Endometrial microvascular endothelial cells (primary cell): ENCODE results near the gene DSCAML1. TPM values are rescaled to one million over a fixed set of nuclear protein-coding genes. Genes with fewer than 3 reads are reported as not detected.

Experiments
- in situ Hi-C: cut with HindIII; loops from 2 replicates; pipeline ENCODE4 v1.10.0; 2017; ENCODE audit warnings: low sequenced_read_pairs, low pct_unique_long_range_greater_than_20kb; ENCODE audit errors: inconsistent ontology term
- total RNA-seq: library from RNA; depleted of rRNA; stranded (reverse); fragments of >200 nt; gene quantifications from one replicate; pipeline ENCODE4 v1.2.3, GENCODE V29; 2015; ENCODE audit errors: inconsistent ontology term

The DSCAML1 gene
- total RNA-seq, 1 donor from 2014 or later: not detected

GRCh38 chr11:117634756-117635603 lies 162.0 kb downstream of the DSCAML1 start:
- in situ Hi-C loops: no loop called here

DNA sequence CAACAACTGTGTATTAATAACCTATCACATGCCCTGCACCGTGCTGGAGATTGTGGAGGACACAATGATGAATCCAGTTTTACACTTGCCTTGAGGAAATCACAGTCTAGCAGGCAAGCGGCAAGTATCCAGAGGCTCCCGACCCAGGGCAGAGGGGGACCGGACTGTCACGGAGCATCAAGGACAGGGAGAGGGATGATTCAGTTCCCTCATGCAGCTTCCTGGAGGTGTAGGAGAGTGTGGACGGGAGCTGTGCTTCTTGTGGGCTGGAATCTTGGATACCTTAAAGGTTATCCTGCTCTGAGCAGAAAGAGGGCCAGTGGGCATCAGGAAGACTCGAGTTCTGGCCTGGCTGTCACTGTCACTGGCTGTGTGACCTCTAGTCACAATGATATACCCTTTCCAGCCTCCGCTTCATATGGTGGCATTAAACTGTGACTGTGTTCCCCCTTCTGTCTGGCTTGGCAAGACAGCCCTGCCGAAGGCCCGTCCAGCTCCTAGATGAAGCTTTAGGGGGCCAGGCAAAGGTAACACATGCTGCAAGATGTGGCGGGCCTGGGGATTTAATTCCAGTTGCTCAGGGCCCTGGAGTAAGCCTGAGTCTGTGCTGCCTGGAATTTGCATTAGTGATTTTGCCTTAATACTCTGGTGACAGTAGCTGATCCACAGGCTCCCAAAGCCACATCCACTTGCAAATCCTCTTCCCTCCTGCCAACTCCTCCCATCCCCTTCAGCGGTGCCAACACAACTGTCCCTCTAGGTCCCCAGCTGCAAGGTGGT lies 162.8 kb downstream of the DSCAML1 start:
- in situ Hi-C loops: no loop called here

DNA sequence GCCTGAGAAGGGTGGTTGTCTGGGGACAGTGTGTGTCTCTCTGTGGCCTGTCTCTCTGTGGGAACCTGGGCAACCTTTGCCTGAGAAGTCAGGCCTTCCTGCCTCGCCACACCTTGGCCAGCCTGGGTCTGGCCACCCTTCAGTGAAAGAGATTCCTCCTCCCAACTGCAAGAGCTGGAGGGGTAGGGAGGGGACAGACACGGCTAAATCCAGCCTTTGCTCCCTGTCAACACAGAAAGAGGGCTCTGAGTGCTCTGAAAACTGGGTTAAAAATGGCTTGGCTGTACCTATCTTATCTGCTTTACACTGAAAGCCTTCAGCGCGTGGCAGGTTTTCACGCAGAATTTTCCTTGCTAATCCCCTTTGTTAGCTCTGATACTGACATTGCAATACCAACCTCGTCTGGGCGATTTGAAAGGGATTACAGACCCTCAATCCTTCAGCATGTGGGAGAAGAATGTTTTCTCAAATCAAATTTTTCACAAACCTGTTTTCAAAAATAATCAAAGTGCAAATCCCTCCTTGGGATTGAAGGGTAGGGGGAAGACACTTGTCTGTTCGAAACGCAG lies 163.7 kb downstream of the DSCAML1 start:
- in situ Hi-C loops: no loop called here

DNA sequence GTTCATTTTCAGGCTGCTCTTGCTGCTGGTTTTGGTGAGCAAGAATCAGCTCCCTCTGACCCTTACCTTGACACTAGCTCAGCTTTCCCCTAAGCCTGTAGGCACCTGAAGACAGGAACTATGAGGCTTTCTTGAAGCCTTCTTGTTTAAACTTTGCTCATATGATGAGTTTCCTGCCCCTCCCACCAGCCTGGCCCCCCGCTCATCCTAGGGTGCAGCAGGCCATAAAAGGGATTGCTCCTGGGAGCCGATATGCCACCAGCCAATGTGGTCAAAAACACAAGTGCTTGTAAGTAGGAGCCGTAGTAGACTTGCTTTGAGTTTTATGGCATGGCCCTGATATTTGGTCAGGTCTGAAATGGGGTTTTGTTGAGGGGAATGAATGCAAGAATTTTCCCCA lies 164.7 kb downstream of the DSCAML1 start:
- in situ Hi-C loops: no loop called here

- in situ Hi-C loops: no loop called here
Measured at GRCh38 chr11:117631336-117632140, 165.5 kb downstream of the DSCAML1 start.

DNA sequence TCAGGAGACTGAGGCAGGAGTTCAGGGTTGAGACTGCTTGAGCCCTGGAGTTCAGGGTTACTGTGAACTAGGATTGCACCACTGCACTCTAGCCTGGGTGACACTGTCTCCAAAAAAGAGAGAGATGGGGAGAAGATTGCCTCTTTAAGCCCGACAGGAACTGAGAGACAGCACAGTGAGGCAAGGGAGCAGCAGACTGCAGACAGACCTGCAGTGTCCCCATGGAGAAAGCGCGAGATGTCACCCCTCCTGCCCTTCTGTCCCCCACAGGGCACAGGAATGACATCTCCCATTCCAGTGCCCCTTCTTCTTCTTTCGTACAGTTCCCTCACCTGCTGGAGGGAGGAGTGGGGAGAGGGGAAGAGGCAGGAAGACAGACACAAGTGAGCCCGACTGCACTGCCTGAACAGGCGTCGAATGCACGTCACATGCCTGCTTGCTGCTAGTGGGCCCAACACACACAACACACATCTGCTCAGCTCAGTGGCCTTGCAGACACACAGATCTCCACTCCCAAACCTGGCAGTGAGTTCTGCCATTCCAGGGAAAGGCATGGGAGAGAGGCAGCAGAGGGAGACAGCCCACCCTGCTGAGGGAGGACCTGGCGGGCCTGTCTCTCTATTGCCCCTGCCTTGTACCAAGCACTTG lies 167.0 kb downstream of the DSCAML1 start:
- in situ Hi-C loops: no loop called here

DNA sequence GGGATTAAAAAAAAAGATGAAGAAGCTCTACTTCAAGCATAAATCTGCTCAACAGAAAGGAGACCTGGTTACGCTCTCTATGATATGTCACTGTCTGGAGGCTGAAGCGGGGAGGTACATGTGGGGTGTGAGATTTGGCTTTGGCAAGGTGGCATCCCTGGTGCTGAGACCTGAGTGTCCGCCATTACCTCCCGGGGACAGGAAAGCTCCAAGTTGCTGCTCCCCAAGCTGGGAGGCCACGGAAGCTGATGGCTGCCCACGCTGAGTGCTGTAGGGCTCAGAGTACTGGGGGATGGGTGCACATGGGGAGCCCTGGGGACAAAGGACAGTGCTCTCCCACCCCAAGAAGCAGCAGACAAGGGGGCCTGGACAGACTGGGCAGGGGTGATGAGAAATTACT lies 167.9 kb downstream of the DSCAML1 start:
- in situ Hi-C loops: no loop called here

DNA sequence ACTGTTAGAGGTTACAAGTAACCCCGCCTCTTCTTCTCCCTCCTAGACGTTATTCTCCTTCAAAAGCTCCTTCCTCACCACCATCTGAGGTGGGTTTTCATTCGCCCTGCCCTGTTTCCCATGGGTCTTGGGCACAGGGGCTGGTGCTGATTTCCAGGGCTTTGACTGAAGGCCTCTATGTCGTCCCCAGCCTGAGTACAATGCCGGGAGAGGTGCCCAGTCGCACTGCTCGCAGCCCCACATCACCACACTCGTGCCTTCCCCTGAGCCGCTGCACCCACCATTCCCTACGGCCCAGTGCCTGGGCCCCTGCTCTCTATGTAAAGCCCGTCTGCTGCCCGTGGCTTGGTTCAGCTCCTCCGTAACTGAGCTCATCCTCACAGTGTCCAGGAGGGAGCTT lies 169.8 kb downstream of the DSCAML1 start:
- in situ Hi-C loops: no loop called here

GRCh38 chr11:117626576-117626975 lies 170.4 kb downstream of the DSCAML1 start:
- in situ Hi-C loops: no loop called here

GRCh38 chr11:117625237-117625636 lies 171.8 kb downstream of the DSCAML1 start:
- in situ Hi-C loops: no loop called here

- in situ Hi-C loops: no loop called here
Measured at GRCh38 chr11:117623831-117624271, 173.2 kb downstream of the DSCAML1 start.

DNA sequence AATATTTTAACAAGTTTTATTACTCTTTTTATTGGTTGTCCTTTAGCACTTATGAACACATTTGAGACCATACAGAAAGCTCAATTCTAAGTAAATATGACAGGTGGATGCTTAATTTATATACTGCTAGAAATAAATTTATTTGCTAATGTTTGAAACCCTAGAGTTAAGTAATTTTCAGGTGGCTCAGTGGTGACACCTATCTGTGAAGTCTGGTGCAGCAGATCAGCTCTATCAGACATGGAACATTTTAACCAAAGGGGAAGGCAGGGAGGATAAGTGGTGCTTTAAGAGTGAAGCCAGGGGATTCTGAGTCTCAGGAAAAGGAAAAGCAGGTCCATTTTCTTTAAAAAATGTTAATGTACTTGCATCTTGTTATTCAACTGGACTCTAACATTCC lies 175.8 kb downstream of the DSCAML1 start:
- in situ Hi-C loops: no loop called here

DNA sequence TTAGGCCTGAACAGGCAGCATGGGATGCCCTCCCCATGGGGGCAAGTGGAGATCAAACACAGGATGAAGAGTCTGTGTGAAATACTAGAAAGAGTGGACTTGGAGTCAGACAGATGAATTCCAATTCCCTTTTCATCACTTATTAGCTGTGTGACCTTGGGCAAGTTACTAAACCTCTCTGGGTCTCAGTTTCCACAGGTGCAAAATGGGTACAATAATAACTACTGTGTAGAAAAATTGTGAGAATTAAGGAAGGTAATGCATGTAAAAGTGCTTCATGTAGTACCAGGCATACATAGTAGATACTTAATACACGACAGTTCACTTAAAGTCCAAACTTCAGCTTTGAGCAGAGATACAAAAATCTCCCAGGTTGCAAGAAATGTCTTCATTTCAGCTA lies 176.4 kb downstream of the DSCAML1 start:
- in situ Hi-C loops: no loop called here

DNA sequence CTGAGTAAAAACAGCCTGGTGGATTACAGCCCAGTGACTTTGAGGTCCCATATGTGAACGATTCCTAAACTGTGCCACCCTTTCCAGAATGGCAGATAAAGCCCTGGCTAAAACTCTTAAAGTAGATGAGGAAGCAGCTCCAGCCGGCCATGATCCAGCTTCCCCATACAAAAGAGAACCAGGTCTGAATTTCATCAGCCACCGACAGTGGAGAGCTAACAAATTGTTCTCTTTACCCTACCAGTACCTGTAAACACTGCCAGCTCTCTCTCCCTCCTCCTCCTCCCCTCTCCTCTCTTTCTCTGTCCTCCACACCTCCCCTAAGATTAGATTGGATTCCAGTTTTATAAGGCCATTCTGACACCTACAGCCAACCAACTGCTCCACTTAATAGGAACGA lies 176.9 kb downstream of the DSCAML1 start:
- in situ Hi-C loops: no loop called here

GRCh38 chr11:117619661-117620060 lies 177.4 kb downstream of the DSCAML1 start:
- in situ Hi-C loops: no loop called here

- in situ Hi-C loops: no loop called here
Measured at GRCh38 chr11:117618982-117619355, 178.0 kb downstream of the DSCAML1 start.

- in situ Hi-C loops: no loop called here
Measured at GRCh38 chr11:117618302-117618981, 178.6 kb downstream of the DSCAML1 start.

GRCh38 chr11:117616979-117617378 lies 180.0 kb downstream of the DSCAML1 start:
- in situ Hi-C loops: no loop called here
